A375 (cell line): ENCODE measurements around the gene FAM76A. TPM values are rescaled to one million over a fixed set of nuclear protein-coding genes. Genes with fewer than 3 reads are reported as not detected.

Experiments
- small RNA-seq: library from RNA; depleted of rRNA; stranded (forward); fragments of <200 nt; gene quantifications from one replicate; pipeline ENCODE3, GENCODE V24; 2014
- total RNA-seq: library from RNA; depleted of rRNA; stranded (reverse); fragments of >200 nt; shearing (Covaris generic); gene quantifications from 2 replicates; pipeline ENCODE4 v1.2.3, GENCODE V29; 2014; rRNA removed

Gene FAM76A
- total RNA-seq: 7.0 and 8.9 TPM in 2 replicates

GRCh38 chr1:27725374-27726172 lies at the start of gene FAM76A:
Gene FAM76A (plus strand): TSS chr1:27725961. CDS start chr1:27726081, 120 bp downstream.

GRCh38 chr1:27772932-27773825 lies 47.4 kb downstream of the FAM76A start, which contains the start of gene STX12:
Gene STX12 (plus strand): TSS chr1:27773219. CDS start chr1:27773308, 89 bp downstream.

Small RNAs within 50 kb of the gene (small RNA-seq; reads per million reads assigned to genes)
- gene AL020997.2 (not detected), gene RNU6-424P (not detected)

Other genes with a start within 250 kb of the FAM76A start
- 19.0 and 21.6 TPM in 2 replicates for gene WASF2, start 235.8 kb upstream of the FAM76A start, total RNA-seq
- 9.5 and 10.8 TPM in 2 replicates for gene AHDC1, start 121.8 kb upstream of the FAM76A start, total RNA-seq
- 0.05 TPM in 1 of 2 replicates, not detected in the other for gene FGR, start 90.8 kb upstream of the FAM76A start, total RNA-seq
- gene IFI6, start 53.8 kb upstream of the FAM76A start, total RNA-seq: 33.7 and 40.2 TPM in 2 replicates
- gene STX12, start 47.3 kb downstream of the FAM76A start, total RNA-seq: 17.8 and 22.2 TPM in 2 replicates
- gene PPP1R8, start 104.8 kb downstream of the FAM76A start, total RNA-seq: 55.5 and 63.8 TPM in 2 replicates
- gene THEMIS2, start 146.6 kb downstream of the FAM76A start, total RNA-seq: 3.4 and 6.0 TPM in 2 replicates
- gene RPA2, start 188.6 kb downstream of the FAM76A start, total RNA-seq: 91.6 and 107 TPM in 2 replicates
- 0.19 and 0.60 TPM in 2 replicates for gene SMPDL3B, start 209.0 kb downstream of the FAM76A start, total RNA-seq
- not detected in 2 replicates for gene XKR8, start 234.0 kb downstream of the FAM76A start, total RNA-seq